GM10266 (cell line): ENCODE results near the gene HOXA7.

Experiments
- DNase-seq: peaks from one replicate; pipeline ENCODE4 v3.0.0; 2012; ENCODE audit errors: extremely low spot score
- CTCF ChIP-seq: IDR thresholded peaks from 2 replicates; pipeline ENCODE4 v1.5.1; 2012; ENCODE audit warnings: mild to moderate bottlenecking, low read depth; ENCODE audit not compliant: control insufficient read depth, insufficient read depth; ENCODE audit errors: missing control alignments

Gene HOXA7

GRCh38 chr7:27134392-27134791 is 22.1 kb downstream of the HOXA7 start:
- no peak for DNase-seq
- TF ChIP-seq CTCF, result no peak

DNA sequence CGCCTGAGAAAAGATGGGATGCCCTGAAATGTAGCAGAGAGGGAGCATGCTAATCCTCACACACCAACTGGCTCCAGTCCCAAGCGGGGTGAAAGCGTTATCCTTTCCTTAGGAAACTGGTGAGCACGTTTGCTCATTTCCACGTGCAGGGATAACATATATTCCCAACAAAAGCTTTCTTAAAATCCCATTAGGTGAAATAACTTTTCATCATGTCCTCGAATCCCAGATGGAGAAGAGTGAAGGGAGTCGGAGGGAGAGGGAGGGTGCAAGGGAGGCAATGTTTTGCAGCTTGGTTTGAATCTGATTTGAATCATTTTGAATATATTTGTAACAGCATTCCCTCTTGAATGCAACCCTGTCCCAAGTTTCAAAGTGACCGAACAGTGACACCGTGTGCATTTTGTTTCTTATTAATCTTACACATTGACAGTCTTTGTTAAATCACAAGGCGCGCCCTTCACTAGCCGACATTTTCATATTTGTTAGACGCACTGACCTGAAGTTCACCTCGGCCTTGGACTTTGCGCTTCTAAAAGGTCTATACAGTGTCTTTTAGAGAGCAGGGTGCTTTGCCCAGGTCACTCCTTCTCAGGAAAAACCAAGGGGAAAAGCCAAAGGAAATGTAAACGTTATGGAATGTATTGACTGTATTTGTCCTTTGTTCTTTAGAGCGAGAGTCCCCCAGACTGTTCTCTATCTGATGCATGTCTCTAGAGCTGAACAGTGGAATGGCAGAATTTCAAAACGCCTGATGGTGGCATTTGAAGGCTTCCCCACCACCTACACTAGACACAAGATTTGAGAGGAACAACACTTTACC is 22.9 kb downstream of the HOXA7 start:
- no peak for TF ChIP-seq CTCF
- DNase-seq, result no peak

- DNase-seq, result no peak
- no peak for TF ChIP-seq CTCF
Observed at GRCh38 chr7:27132978-27133377, 23.5 kb downstream of the HOXA7 start.

- DNase-seq, result no peak
- no peak for TF ChIP-seq CTCF
Observed at GRCh38 chr7:27132214-27132613, 24.3 kb downstream of the HOXA7 start.

DNA sequence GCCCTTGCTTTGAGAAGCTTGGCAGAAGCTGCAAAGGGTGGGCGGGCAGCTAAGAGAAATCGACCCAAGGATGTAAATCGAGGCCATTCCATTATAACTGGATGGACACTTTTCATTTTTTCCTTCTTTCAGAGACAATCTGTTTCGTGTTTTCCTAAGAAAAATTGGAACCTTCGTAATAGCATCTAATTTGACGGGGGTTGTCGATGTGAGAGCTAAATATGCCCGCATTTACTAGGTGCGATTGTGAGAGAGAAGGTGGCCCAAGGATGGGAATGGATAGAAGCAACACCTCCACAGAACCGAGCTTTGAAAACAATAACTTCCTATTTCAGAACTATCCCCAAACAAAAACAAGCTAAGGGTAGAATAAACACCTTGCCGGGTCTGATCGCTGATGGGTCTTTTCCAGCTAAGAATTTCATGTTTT is 25.1 kb downstream of the HOXA7 start:
- TF ChIP-seq CTCF, result no peak

DNA sequence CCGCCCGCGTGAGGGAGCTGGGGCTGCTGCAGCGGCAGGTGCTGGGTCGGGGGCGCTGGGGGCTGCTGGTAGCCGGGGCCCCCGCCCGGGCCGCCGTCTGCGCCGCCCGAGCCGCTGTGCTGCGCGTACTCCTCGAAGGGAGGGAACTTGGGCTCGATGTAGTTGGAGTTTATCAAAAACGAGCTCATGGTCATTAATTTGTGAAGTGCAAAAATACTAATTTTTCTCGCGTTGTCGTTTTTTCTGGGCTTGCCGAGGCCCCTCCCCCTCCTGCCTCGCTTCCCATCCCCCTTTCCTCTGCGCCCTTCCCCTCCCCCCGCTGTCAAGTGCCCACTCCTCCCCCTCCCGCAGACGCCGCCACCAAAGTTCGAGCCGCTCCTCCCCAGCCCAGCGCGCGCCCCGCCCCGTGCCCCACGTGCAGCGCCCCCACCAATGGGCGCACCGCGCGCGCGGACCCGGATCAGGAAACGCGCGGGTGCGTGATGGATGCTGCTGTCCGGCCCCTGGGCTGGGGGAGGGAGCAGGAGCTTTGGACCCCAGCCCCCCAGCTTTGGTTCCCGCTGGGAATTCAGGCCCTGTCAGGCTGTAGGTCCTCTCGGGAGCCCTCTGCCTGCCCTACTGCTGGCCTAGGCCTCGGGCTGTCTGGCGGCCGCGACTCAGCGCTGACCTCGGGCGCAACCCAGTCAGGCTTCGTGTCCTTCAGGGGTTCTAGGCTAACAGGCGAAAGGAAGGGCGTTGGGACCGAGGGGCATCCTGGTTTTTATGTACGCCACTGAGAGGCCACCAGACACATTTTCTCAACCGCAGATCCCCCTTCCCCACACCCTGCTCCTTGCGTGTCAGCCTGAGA is 25.7 kb downstream of the HOXA7 start, which contains the start of gene HOXA4:
HOXA4 (minus strand) TSS at position 218 of the 850 bp plus-strand sequence; CDS start at position 194, 24 bp downstream.
- TF ChIP-seq CTCF, result no peak
- no peak for DNase-seq

More for the DNA sequence above, 25.1 kb downstream of the HOXA7 start:
- DNase-seq, result no peak
